Central memory CD8-positive, alpha-beta T cell (primary cell): ENCODE measurements around the gene PIK3C2G.

Experiments used
- ATAC-seq: fragments of 150-1000 bp; cut with Tn5 transposase; replicated peaks from 2 replicates; pipeline ENCODE4 v1.10.0; 2022; ENCODE audit warnings: mild to moderate bottlenecking, moderate FRiP score, moderate number of reproducible peaks; ENCODE audit not compliant: poor library complexity, severe bottlenecking; ENCODE audit errors: extremely low read depth
- DNase-seq, 2 donors: peaks; one replicate each; pipeline ENCODE4 v3.0.0; 2021; ENCODE audit warnings: low spot score in 2 of 2
- H3K27ac Mint-ChIP-seq: one replicate; pipeline ENCODE4 v1.8.0; 2022; ENCODE audit warnings: low read depth, mild to moderate bottlenecking, moderate library complexity, mixed read lengths
- H3K27me3 Mint-ChIP-seq: one replicate; pipeline ENCODE4 v1.8.0; 2022; ENCODE audit warnings: mixed read lengths
- H3K36me3 Mint-ChIP-seq: one replicate; pipeline ENCODE4 v1.8.0; 2022; ENCODE audit warnings: mild to moderate bottlenecking, moderate library complexity, mixed read lengths; ENCODE audit not compliant: insufficient read depth
- H3K4me1 Mint-ChIP-seq: one replicate; pipeline ENCODE4 v1.8.0; 2022; ENCODE audit warnings: mixed read lengths
- H3K4me3 Mint-ChIP-seq: one replicate; pipeline ENCODE4 v1.8.0; 2022; ENCODE audit warnings: mild to moderate bottlenecking, moderate library complexity, mixed read lengths
- H3K9me3 Mint-ChIP-seq: one replicate; pipeline ENCODE4 v1.8.0; 2022; ENCODE audit warnings: mixed read lengths

The PIK3C2G gene, protein sequence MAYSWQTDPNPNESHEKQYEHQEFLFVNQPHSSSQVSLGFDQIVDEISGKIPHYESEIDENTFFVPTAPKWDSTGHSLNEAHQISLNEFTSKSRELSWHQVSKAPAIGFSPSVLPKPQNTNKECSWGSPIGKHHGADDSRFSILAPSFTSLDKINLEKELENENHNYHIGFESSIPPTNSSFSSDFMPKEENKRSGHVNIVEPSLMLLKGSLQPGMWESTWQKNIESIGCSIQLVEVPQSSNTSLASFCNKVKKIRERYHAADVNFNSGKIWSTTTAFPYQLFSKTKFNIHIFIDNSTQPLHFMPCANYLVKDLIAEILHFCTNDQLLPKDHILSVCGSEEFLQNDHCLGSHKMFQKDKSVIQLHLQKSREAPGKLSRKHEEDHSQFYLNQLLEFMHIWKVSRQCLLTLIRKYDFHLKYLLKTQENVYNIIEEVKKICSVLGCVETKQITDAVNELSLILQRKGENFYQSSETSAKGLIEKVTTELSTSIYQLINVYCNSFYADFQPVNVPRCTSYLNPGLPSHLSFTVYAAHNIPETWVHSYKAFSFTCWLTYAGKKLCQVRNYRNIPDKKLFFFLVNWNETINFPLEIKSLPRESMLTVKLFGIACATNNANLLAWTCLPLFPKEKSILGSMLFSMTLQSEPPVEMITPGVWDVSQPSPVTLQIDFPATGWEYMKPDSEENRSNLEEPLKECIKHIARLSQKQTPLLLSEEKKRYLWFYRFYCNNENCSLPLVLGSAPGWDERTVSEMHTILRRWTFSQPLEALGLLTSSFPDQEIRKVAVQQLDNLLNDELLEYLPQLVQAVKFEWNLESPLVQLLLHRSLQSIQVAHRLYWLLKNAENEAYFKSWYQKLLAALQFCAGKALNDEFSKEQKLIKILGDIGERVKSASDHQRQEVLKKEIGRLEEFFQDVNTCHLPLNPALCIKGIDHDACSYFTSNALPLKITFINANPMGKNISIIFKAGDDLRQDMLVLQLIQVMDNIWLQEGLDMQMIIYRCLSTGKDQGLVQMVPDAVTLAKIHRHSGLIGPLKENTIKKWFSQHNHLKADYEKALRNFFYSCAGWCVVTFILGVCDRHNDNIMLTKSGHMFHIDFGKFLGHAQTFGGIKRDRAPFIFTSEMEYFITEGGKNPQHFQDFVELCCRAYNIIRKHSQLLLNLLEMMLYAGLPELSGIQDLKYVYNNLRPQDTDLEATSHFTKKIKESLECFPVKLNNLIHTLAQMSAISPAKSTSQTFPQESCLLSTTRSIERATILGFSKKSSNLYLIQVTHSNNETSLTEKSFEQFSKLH (N-terminal part only)

GRCh38 chr12:18261273-18261672, at the start of gene PIK3C2G:
TSS of gene PIK3C2G (plus strand) at chr12:18261518. CDS start at chr12:18282082, 20,564 bp downstream.
- no peaks in the 10 kb centered on the region for H3K36me3 Mint-ChIP-seq
- H3K9me3 Mint-ChIP-seq = peaks cover 10% of the 10 kb centered on the region
- H3K27ac Mint-ChIP-seq = no peak within 1 kb of the TSS
- no peaks in the 10 kb centered on the region for H3K27me3 Mint-ChIP-seq
- no peaks in the 10 kb centered on the region for H3K4me1 Mint-ChIP-seq
- no peak within 1 kb of the TSS for H3K4me3 Mint-ChIP-seq
- no peak for ATAC-seq
- DNase-seq = no peak

- H3K27ac Mint-ChIP-seq = no peak overlapping the region
- ATAC-seq (no peak), DNase-seq (no peak)
- no peak overlapping the region for H3K4me3 Mint-ChIP-seq
- no peaks in the 10 kb centered on the region for H3K4me1 Mint-ChIP-seq
- H3K27me3 Mint-ChIP-seq = no peaks in the 10 kb centered on the region
- peaks cover 2% of the 10 kb centered on the region for H3K36me3 Mint-ChIP-seq
- peaks cover 6% of the 10 kb centered on the region for H3K9me3 Mint-ChIP-seq
Measured at GRCh38 chr12:18217966-18218365, 43.4 kb upstream of the PIK3C2G start.

GRCh38 chr12:18221726-18222125, 39.6 kb upstream of the PIK3C2G start:
- Mint-ChIP-seq H3K36me3 (no peaks in the 10 kb centered on the region), H3K27ac (no peak overlapping the region)

DNA sequence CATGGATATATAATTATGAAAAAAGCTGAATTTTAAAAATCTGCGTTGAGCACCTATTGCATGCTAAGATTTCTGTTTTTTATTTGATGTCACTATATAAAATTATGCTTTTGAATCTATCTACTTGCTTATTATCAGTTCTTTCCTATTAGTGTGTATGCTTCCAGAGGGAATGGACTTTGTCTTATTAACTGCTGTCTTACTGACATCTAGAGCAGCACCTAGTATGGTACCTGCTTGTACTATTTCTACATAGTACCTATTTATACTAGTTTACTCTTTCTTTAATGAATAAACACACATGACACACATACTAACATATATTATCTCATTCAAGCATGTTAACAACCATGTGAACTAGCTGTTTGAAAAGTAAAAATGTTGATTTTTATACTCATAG, 38.6 kb upstream of the PIK3C2G start:
- Mint-ChIP-seq H3K27ac (no peak overlapping the region), H3K4me1 (no peaks in the 10 kb centered on the region), H3K4me3 (no peak overlapping the region), H3K36me3 (no peaks in the 10 kb centered on the region), H3K27me3 (no peaks in the 10 kb centered on the region), H3K9me3 (no peaks in the 10 kb centered on the region)
- DNase-seq = no peak
- ATAC-seq = no peak

More at GRCh38 chr12:18221726-18222125, 39.6 kb upstream of the PIK3C2G start:
- Mint-ChIP-seq H3K27me3 (no peaks in the 10 kb centered on the region), H3K9me3 (no peaks in the 10 kb centered on the region), H3K4me3 (no peak overlapping the region), H3K4me1 (no peaks in the 10 kb centered on the region)
- no peak for DNase-seq
- no peak for ATAC-seq

- no peaks in the 10 kb centered on the region for H3K4me1 Mint-ChIP-seq
- no peak overlapping the region for H3K4me3 Mint-ChIP-seq
- no peaks in the 10 kb centered on the region for H3K9me3 Mint-ChIP-seq
- H3K27ac Mint-ChIP-seq = no peak overlapping the region
- H3K27me3 Mint-ChIP-seq = no peaks in the 10 kb centered on the region
- DNase-seq = no peak
- H3K36me3 Mint-ChIP-seq = no peaks in the 10 kb centered on the region
- ATAC-seq = no peak
Measured at GRCh38 chr12:18224745-18225144, 36.6 kb upstream of the PIK3C2G start.

- H3K27ac Mint-ChIP-seq = no peak overlapping the region
- no peaks in the 10 kb centered on the region for H3K4me1 Mint-ChIP-seq
- ATAC-seq (no peak), DNase-seq (no peak)
- H3K9me3 Mint-ChIP-seq = no peaks in the 10 kb centered on the region
- H3K36me3 Mint-ChIP-seq = no peaks in the 10 kb centered on the region
- H3K4me3 Mint-ChIP-seq = no peak overlapping the region
- H3K27me3 Mint-ChIP-seq = no peaks in the 10 kb centered on the region
Measured at GRCh38 chr12:18239526-18239925, 21.8 kb upstream of the PIK3C2G start.

DNA sequence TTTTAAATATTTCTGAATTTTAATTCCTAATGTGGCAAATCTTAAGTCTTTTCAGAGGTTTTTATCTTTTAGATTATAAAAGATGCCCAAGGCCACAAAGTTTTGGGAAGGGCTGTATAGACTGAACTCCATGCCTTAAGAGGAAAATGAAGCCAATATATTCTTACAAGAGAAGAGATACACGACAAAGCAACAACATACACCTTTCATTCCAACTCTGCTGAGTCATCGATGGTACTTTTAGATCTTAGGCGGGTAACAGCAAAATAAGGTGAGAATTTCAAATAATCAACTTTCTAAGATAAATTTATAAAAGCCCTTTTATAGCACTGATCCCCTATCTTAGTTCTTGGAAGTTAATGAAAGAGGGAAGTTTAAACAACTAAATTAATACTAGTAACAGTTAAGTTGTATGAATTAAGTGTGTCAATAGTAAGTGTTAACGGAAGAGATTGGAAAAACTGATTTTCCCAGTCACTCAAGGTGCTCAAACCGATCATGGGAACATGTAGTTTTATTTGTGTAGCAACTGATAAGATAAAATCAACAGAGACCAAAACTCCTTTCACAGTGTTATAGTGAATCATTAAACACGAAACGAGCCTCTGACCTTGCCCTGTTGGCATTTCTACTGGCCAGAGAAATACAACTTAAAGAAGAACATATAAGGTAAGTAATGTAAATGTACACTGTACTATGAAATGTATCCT, 18.8 kb upstream of the PIK3C2G start:
- no peak for DNase-seq
- H3K4me1 Mint-ChIP-seq = no peaks in the 10 kb centered on the region
- no peaks in the 10 kb centered on the region for H3K27me3 Mint-ChIP-seq
- H3K36me3 Mint-ChIP-seq = no peaks in the 10 kb centered on the region
- H3K9me3 Mint-ChIP-seq = no peaks in the 10 kb centered on the region
- no peak for ATAC-seq
- no peak overlapping the region for H3K27ac Mint-ChIP-seq
- no peak overlapping the region for H3K4me3 Mint-ChIP-seq

GRCh38 chr12:18243238-18243637, 18.1 kb upstream of the PIK3C2G start:
- Mint-ChIP-seq H3K4me1 (no peaks in the 10 kb centered on the region), H3K27ac (no peak overlapping the region), H3K9me3 (no peaks in the 10 kb centered on the region), H3K4me3 (no peak overlapping the region), H3K36me3 (no peaks in the 10 kb centered on the region), H3K27me3 (no peaks in the 10 kb centered on the region)
- ATAC-seq (no peak), DNase-seq (no peak)

- Mint-ChIP-seq H3K36me3 (no peaks in the 10 kb centered on the region), H3K4me3 (no peak overlapping the region), H3K9me3 (no peaks in the 10 kb centered on the region), H3K4me1 (no peaks in the 10 kb centered on the region), H3K27ac (no peak overlapping the region), H3K27me3 (no peaks in the 10 kb centered on the region)
- ATAC-seq (no peak), DNase-seq (no peak)
Measured at GRCh38 chr12:18246066-18246465, 15.3 kb upstream of the PIK3C2G start.

DNA sequence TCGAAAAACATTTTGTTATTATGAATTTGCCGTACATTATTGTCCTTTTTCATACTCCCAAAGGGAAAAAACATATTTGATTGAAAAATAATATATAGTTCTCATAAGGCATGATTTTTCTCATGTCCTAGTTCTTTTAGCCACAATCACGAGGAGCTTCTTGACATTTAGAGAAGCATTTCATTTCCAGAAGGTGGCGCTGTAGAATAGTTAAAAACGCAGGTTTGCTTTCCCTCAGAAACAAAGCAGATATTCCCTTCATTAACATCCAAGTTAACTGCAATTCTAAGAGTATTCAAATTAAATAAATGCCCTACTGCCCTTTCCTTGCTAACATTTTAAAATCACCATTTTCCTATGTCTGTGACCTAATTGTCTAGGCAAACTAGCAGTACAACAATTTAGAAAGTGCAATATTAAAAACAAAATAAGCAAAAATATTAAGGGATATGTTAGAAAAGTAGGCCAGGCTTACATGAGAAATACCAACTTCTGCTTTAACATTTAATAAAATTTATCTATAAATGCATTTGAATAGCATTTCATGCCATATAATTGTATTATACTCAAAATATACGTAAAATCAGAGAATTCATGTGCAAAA, 10.9 kb upstream of the PIK3C2G start:
- Mint-ChIP-seq H3K9me3 (no peaks in the 10 kb centered on the region), H3K27me3 (no peaks in the 10 kb centered on the region), H3K4me1 (no peaks in the 10 kb centered on the region), H3K4me3 (no peak overlapping the region), H3K27ac (no peak overlapping the region), H3K36me3 (no peaks in the 10 kb centered on the region)
- no peak for DNase-seq
- no peak for ATAC-seq

GRCh38 chr12:18254081-18254480, 7.2 kb upstream of the PIK3C2G start:
- no peak overlapping the region for H3K27ac Mint-ChIP-seq
- H3K36me3 Mint-ChIP-seq = no peaks in the 10 kb centered on the region
- DNase-seq = no peak
- H3K4me3 Mint-ChIP-seq = no peak overlapping the region
- no peaks in the 10 kb centered on the region for H3K27me3 Mint-ChIP-seq
- H3K4me1 Mint-ChIP-seq = no peaks in the 10 kb centered on the region
- ATAC-seq = no peak
- peaks cover 10% of the 10 kb centered on the region for H3K9me3 Mint-ChIP-seq
